Right lobe of liver (tissue), 4 donors: ENCODE data around the gene SP5.

ENCODE experiments used
- POLR2A ChIP-seq: fragments of 450-650 bp; IDR thresholded peaks from one replicate; pipeline ENCODE4 v1.6.1; 2017; ENCODE audit warnings: antibody characterized with exemption, mild to moderate bottlenecking
- TF ChIP-seq, protein P1 (sequence below), 4 donors: fragments of 200-600 bp in 3 of 4; fragments of 450-650 bp in 1 of 4; IDR thresholded peaks; one replicate each; pipeline versions ENCODE4 v1.5.1 to v1.8.0; 2016 to 2022; ENCODE audit warnings: antibody characterized with exemption in 4 of 4, mild to moderate bottlenecking in 2 of 4
- donor health status: DM: no; HTN: no; CAD: no.
- donor health status: DM: no; HTN: no; CAD: no.
- donor health status: DM: no; HTN: yes; CAD: no.

DNA sequence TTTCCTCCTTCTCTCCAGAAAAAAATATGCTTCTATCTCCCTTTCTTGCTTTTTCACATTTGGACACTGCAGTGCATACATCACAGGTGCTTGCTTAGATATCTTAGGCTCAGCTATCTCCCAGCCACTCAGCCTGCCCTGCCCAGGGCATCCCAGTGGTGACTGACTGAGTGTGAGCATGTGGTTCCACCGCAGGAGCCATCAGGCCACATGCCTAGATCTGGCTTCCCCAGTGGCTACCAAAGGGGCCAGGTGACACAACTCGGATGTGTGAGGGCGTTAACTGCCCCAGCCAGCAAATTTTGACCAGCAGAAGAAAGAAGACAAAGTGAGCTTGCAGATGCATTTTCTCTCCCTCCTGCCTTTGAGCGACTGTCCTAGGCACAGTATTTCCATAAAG, 25.5 kb downstream of the SP5 start:
- TF ChIP-seq, protein P1, sequence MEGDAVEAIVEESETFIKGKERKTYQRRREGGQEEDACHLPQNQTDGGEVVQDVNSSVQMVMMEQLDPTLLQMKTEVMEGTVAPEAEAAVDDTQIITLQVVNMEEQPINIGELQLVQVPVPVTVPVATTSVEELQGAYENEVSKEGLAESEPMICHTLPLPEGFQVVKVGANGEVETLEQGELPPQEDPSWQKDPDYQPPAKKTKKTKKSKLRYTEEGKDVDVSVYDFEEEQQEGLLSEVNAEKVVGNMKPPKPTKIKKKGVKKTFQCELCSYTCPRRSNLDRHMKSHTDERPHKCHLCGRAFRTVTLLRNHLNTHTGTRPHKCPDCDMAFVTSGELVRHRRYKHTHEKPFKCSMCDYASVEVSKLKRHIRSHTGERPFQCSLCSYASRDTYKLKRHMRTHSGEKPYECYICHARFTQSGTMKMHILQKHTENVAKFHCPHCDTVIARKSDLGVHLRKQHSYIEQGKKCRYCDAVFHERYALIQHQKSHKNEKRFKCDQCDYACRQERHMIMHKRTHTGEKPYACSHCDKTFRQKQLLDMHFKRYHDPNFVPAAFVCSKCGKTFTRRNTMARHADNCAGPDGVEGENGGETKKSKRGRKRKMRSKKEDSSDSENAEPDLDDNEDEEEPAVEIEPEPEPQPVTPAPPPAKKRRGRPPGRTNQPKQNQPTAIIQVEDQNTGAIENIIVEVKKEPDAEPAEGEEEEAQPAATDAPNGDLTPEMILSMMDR (IDR thresholded peaks at IDR 0.05) = no peak
- TF ChIP-seq POLR2A = no peak
